Measurements from ENCODE around the gene PRKCD.
"Not testable (repeated sequence)": the region's sequence is repeated elsewhere in the genome, so short reads cannot be mapped to it uniquely, and the experiment has no call there.

The PRKCD gene

GRCh38 chr3:53147151-53147902, 13.7 kb upstream of the PRKCD start:
- no peak overlapping the region for H3K4me3 ChIP-seq (replicated peaks; ENCODE audit: low read depth, low read length)
- H3K36me3 ChIP-seq (ENCODE audit: control insufficient read depth, insufficient read depth, low read length), result no peaks in the 10 kb centered on the region
- TF ChIP-seq, protein P1, sequence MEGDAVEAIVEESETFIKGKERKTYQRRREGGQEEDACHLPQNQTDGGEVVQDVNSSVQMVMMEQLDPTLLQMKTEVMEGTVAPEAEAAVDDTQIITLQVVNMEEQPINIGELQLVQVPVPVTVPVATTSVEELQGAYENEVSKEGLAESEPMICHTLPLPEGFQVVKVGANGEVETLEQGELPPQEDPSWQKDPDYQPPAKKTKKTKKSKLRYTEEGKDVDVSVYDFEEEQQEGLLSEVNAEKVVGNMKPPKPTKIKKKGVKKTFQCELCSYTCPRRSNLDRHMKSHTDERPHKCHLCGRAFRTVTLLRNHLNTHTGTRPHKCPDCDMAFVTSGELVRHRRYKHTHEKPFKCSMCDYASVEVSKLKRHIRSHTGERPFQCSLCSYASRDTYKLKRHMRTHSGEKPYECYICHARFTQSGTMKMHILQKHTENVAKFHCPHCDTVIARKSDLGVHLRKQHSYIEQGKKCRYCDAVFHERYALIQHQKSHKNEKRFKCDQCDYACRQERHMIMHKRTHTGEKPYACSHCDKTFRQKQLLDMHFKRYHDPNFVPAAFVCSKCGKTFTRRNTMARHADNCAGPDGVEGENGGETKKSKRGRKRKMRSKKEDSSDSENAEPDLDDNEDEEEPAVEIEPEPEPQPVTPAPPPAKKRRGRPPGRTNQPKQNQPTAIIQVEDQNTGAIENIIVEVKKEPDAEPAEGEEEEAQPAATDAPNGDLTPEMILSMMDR (IDR thresholded peaks at IDR 0.05; ENCODE audit: insufficient read depth, low read length, poor library complexity, severe bottlenecking), result no peak
- no peak for DNase-seq (ENCODE audit: extremely low read depth, insufficient read length)
- H3K27me3 ChIP-seq (replicated peaks; ENCODE audit: control insufficient read depth, insufficient read depth, low read length), result no peaks in the 10 kb centered on the region; the same call in 1 of the 2 replicates

DNA sequence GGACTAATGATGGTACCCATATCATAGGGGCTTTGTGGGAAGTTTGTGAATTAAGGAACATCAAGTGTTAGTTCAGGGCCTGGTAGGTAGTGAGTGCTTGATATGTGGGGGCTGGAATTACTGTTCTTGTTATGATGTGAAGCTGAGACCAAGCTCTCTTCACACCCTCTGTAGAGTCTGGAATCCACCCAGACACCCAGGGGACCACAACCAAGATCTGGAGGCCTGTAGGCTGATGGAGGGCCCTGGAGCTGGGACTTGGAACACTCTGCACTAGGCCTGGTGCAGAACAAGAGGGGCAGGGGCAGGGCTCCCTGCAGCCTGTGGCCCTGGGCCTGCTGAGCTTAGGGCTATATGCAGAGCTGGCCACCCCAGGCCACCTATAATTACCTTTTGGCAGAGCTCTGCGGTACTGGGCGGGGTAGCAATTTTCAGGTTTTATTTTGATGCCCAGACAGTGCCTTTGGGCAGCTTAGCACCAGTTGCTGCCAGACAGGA, 13.1 kb upstream of the PRKCD start:
- Histone ChIP-seq H3K36me3 (ENCODE audit: control insufficient read depth, insufficient read depth, low read length) (no peaks in the 10 kb centered on the region), H3K27me3 (replicated peaks; ENCODE audit: control insufficient read depth, insufficient read depth, low read length) (no peaks in the 10 kb centered on the region; the same call in 1 of the 2 replicates), H3K4me3 (replicated peaks; ENCODE audit: low read depth, low read length) (no peak overlapping the region)
- TF ChIP-seq, protein P1 (IDR thresholded peaks at IDR 0.05; ENCODE audit: insufficient read depth, low read length, poor library complexity, severe bottlenecking), result no peak
- no peak for DNase-seq (ENCODE audit: extremely low read depth, insufficient read length)

GRCh38 chr3:53149006-53149690, 11.9 kb upstream of the PRKCD start:
- no peak for DNase-seq (ENCODE audit: extremely low read depth, insufficient read length)
- Histone ChIP-seq H3K36me3 (ENCODE audit: control insufficient read depth, insufficient read depth, low read length) (no peaks in the 10 kb centered on the region), H3K27me3 (replicated peaks; ENCODE audit: control insufficient read depth, insufficient read depth, low read length) (no peaks in the 10 kb centered on the region; the same call in 1 of the 2 replicates), H3K4me3 (replicated peaks; ENCODE audit: low read depth, low read length) (no peak overlapping the region)
- TF ChIP-seq, protein P1 (IDR thresholded peaks at IDR 0.05; ENCODE audit: insufficient read depth, low read length, poor library complexity, severe bottlenecking), result no peak

DNA sequence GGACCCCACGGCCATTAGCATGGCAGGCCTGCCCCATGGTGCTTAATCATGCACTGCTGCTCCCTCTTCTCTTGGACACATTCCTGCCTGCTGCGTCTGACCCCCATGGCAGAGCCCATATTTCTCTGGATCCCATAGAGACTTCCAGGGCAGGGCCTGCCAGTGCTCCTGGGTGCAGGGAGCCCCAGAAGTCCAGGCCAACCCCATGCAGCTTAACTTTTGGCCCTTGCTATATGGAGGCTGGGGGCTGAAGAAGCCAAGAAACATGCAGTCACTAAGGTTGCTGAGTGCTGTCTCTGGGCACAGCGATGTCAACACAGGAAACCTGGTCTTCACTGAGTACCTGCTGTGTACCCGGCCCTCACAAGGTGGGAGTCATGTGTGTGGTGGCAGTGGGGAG, 11.3 kb upstream of the PRKCD start:
- no peak for DNase-seq (ENCODE audit: extremely low read depth, insufficient read length)
- no peaks in the 10 kb centered on the region for H3K36me3 ChIP-seq (ENCODE audit: control insufficient read depth, insufficient read depth, low read length)
- no peak overlapping the region for H3K4me3 ChIP-seq (replicated peaks; ENCODE audit: low read depth, low read length)
- TF ChIP-seq, protein P1 (IDR thresholded peaks at IDR 0.05; ENCODE audit: insufficient read depth, low read length, poor library complexity, severe bottlenecking), result no peak
- H3K27me3 ChIP-seq (replicated peaks; ENCODE audit: control insufficient read depth, insufficient read depth, low read length), result no peaks in the 10 kb centered on the region; the same call in 1 of the 2 replicates

DNA sequence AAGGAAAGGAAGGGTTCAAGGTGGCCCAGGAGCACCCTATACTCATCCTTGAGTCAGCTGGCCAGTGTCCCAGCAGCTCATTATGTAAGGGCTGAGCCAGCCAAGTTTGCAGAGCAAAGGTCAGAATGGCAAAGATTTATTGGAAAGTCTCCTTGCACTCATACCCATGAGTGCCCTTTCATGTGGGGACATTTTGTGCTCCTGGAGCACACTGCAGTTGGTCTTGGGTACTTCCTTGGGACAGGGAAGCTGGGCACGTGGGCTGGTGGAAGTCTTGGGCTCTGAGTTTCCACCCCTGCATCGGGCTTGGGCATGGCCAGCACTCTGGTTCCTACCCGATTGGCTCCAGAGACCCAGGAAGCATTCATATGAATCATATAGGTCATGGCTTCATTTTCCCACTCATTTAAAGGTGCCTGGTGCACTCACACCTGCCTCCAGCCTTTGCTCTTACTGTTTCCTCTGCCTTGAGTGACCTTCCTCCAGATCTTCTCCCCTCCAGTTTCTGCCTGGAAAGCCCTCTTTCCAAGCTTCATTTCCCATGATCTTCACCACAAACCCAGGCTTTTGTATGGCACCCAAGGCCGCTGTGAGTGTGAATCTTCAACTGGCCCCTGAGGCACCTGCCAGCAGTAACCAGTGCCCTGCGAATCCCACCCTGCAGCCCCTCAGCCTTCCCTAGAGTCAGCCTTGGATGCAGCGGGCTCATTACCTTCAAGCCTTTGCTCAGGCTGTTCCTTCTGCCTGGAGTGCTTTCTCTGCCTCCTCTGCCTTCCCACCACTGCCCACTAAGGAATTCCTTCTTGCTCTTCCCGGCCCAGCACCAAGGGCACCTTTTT, 10.5 kb upstream of the PRKCD start:
- no peaks in the 10 kb centered on the region for H3K36me3 ChIP-seq (ENCODE audit: control insufficient read depth, insufficient read depth, low read length)
- H3K4me3 ChIP-seq (replicated peaks; ENCODE audit: low read depth, low read length), result no peak overlapping the region
- TF ChIP-seq, protein P1 (IDR thresholded peaks at IDR 0.05; ENCODE audit: insufficient read depth, low read length, poor library complexity, severe bottlenecking), result no peak
- H3K27me3 ChIP-seq (replicated peaks; ENCODE audit: control insufficient read depth, insufficient read depth, low read length), result no peaks in the 10 kb centered on the region; the same call in 1 of the 2 replicates
- no peak for DNase-seq (ENCODE audit: extremely low read depth, insufficient read length)

- not testable (repeated sequence) for DNase-seq (ENCODE audit: extremely low read depth, insufficient read length); H3K4me3 ChIP-seq (replicated peaks; ENCODE audit: low read depth, low read length); H3K36me3 ChIP-seq (ENCODE audit: control insufficient read depth, insufficient read depth, low read length); H3K27me3 ChIP-seq (replicated peaks; ENCODE audit: control insufficient read depth, insufficient read depth, low read length)
These were observed 9.9 kb upstream of the PRKCD start for GRCh38 chr3:53151086-53151438.

All from GM06990 (cell line).